NCI-H1417 treated with DMSO at 0.1 percent for 48 hours (cell line): Measurements from ENCODE around the gene PACSIN1.
"Not testable (repeated sequence)": the region's sequence is repeated elsewhere in the genome, so short reads cannot be mapped to it uniquely, and the experiment has no call there.

ENCODE experiments used
- DNase-seq: peaks from one replicate; lab custom pipeline; 2025; lab: John Stamatoyannopoulos, UW

PACSIN1 gene

DNA sequence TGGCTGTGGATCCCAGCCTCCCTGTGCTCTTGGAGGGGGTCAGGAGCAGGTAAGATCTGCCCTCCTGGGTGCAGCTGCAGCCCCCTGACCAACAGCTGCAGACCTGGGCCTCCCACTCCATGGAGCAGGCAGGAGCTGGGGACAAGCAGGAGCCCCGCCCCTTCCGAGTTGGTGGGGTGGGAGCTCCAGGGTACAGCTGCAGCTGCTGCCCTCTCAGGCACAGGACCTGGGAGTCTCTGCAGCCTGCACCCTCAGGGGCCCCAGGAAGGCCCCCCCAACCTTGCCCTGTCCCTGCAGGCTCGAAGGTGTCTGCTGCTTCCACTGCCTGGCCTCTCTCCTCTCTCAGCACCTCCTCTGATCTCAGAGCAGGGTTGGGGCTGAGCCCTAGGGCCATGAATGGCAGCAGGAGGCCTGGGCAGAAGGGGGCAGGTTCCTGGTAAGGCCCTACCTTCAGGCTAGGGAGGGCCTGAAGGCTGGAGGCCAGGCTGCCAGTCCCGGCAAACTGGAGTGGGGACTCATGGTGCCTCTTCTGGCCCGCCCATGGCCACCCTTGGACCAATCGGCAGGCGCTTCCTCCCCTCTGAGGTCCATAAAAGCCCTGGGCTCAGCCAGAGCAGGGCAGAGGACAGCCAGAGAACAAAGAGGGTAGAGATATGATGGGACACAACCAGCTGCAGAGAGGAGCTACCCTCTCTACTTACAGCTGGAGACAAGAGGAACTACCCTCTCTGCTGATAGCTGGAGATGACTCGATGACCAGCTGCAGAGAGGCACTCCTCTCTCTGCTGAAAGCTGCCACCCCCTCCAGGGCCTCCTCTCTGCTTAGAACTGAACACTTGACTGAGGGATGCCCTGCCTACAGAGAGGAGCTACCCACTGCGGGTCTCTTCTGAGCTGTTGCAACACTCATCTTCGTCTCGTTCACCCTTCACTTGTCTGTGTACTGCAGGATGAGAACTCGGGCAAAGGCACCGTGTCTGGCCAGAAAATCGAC lies 7.8 kb upstream of the PACSIN1 start:
- DNase-seq = no peak

DNA sequence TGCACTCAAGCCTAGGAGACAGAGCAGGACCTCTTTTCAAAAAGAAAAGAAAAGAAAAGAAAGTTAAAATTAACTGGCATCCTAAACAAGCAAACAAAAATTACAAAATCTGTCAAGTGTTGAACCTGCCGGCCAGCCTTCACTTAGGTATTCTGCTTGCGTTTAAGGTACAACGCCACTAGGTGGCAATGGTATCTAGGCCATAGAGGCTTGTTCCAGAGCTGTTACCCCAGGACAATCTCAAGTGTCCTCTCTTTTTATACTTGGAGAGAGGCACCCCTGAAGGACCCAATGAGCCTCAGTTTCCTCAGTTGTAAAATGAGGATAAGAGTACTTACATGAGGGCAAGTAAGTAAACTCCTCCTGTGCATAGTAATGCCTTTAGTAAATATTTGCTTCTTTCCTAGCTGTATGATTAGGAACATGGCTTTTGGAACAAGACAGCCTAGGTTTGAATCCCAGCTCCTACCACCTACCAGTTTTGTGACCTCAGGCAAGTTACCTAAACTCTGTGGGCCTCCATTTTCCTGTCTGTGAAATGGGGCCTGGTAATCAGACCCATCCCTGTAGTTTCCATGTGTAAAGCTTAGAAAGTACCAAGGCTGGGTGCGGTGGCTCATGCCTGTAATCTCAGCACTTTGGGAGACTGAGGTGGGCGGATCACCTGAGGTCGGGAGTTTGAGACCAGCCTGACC lies 5.8 kb upstream of the PACSIN1 start:
- DNase-seq = no peak

DNA sequence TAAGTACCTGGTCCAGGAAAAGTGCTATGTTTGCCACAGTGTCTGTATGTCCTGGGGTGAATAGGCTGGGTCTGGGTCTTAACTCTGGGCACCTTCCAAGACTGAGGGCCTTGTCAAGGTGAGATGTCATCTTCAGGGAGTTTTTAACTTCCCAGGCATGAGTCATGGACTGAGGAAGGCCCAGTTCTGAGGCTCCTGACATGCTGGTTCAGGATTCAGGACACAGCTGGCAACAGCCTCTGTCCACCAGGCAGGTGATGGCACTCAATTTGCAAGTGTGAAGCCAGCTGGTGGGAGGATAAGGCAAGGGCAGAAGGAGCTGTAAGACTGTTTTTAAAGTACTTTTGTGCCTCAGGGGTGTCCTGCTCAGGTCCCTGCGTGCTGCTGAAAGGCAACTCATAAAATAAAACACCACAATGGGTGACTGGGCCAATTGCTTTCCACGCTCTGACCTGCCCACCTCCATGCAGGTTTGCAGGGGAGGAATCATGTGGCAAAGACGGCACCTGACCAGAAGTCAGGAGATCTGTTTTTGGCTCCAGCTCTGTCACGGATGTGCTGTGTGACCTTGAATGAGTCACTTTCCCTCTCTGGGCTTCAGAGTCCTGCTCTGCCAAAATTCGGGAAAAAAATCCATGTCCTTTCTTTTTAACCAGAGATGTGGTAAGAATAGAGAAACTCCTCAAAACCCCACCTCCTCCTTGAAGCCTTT lies 4.9 kb upstream of the PACSIN1 start:
- no peak for DNase-seq

DNA sequence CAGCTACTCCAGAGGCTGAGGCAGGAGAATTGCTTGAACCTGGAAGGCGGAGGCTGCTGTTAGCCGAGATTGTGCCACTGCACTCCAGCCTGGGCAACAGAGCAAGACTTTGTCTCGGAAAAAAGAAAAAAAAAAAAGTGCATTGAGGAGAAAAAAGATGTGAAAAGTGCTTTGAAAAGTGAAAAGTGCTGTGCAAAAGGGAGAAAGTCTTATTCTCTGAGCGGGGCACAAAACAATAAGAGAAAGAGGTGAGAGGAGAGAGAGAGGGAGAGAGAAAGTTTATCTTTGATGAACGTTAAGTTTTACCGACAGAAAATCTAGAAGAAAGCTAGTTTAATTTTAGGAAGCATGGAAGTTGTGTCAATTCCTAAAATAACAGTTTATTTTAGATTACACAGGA lies 3.9 kb upstream of the PACSIN1 start:
- DNase-seq = no peak

GRCh38 chr6:34462551-34462971 lies 3.3 kb upstream of the PACSIN1 start:
- DNase-seq = peak; percentile 24

- no peak for DNase-seq
These were observed 2.6 kb upstream of the PACSIN1 start for GRCh38 chr6:34463299-34463698.

DNA sequence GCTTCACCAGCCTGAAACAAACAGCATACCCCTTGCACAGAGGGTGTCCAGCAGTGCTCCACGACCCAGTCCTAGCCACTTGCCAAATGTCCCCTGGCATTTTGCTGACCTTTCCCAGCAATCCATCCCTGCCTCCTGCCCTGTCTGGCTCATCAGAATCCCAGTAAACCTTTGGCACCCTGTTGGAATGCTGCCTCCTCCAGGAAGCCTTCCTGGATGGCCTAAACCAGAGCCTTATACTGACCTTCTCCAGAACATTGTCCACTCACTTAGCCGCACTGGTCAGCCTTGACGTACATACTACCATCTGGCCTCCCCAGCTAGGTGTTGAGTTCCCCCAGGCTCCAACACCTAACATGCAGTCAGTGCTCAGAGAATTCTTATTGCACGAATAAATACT lies 2.0 kb upstream of the PACSIN1 start:
- DNase-seq = no peak

DNA sequence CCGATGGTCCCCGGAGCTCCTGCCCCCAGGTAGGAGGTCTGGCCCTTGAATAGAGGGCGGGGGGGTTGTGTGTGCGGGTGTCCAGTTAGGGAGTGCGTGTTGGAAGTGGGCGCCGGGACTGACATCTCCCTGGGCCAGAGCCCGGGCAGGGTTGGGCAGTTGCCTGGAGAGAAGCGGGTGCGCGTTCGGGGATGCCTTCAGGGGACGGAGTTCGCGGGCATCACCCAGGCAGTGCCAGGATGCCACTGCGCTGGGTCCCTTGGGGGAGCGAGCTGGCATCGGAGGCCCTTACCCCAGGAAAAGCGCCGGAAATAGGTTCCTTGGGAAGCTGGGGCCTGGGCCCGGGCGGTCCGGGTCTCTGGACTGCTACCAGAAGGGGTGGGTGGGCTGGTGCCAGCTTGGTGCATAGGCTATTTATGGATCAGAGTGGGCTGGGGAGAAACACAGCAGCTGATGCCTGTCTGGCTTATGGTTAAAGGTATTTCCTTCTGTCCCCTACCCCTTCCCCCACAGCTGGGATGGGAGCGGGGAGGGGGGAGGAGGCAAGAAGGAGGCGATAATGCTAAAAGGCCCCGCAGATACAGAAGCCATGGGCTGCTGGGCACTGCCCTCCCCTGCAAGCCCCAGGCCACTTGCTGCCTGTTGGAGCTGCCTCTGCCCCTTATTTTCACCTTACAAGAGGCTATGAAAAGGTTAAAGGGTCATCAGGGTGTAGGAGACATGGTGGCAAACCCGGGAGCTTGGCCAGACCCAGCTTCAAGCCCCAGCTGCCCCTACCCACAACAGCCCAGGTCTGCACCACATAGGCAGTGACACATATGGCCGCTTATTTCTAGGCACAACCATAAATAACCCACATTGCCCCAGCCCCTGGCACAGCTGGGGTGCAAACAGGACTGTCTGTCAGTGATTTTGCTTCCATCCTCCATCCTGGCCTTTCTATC lies 638 bp downstream of the PACSIN1 start:
- DNase-seq = no peak

GRCh38 chr6:34468378-34468892 lies 2.6 kb downstream of the PACSIN1 start:
- no peak for DNase-seq

- DNase-seq = no peak
These were observed 3.6 kb downstream of the PACSIN1 start for GRCh38 chr6:34469499-34469898.

DNA sequence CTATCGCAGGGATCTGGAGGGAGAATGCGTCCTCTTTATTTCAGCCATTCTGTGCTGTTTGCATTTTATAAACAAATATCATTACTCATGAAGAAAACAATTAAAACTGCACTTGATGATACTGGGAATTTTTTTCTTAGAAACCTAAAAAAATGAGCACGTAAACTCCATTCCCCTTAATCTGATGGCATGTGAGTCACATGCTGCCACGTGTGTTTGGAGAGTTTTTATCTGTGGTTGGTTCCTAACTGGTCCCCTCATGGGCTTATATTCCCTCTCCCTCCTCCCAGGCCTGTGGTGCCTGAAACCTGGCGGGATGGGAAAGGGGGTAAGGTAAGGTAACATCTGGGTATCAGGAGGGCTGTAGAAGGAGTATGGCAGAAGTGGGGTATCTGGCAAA lies 6.5 kb downstream of the PACSIN1 start:
- DNase-seq = no peak

DNA sequence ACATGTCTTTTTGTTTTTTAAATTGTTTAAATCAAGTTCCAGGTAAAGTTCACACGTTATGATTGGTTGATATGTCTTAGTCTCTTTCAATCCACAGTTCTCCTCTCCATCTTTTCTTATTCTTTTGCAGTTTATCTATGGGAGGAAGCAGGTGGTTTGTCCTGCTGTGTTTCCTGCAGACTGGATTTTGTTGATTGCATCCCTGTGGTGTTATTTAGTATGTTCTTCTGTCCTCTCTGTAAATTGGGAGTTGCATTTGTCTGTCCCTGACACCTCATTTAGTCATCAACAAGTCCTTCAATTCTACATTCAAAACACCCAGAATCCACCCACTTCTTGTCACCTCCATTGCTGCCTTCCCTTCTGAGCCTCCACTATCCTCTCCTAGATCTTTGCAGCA lies 8.1 kb downstream of the PACSIN1 start:
- DNase-seq = no peak

- no peak for DNase-seq
These were observed 8.9 kb downstream of the PACSIN1 start for GRCh38 chr6:34474754-34475153.

GRCh38 chr6:34475238-34475682 lies 9.4 kb downstream of the PACSIN1 start:
- DNase-seq = no peak

- no peak for DNase-seq
These were observed 10.0 kb downstream of the PACSIN1 start for GRCh38 chr6:34475767-34476328.

DNA sequence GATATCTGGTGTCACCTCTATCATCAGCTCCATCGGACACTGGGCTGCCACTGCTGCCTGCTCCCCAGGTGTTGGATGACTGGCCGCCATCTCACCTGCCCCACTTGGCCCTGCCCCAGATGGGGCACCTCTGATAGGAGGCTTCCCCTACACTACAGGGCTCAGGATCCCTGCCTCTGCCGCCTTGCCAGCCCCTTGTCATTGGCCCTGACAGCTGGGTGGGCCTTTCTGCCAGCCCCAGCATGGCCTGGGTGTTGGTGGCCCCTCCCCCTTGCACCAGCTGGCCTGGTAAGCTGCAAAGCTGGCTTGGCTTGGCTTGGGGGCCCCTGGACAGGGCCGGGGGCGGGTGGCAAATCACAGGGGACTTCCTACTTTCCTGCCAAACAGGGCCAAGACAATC lies 10.6 kb downstream of the PACSIN1 start:
- no peak for DNase-seq

DNA sequence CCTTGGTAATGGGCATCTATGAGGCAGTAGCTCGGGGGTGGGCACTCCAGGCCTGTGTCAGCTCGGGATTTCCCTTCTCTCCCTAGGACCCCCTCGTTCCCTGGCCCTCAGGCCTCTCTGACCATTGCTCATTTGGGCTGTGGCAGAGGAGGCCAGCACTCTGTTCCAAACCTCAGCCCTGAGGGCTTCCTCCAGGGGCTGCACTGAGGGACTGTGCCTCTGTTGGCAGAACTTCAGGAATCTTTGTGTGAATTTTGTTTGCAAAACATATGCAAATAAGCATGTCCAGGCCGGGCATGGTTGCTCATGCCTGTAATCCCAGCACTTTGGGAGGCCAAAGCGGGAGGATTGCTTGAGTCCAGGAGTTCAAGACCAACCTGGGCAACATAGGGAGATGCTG lies 11.0 kb downstream of the PACSIN1 start:
- no peak for DNase-seq

GRCh38 chr6:34478796-34479195 lies 12.9 kb downstream of the PACSIN1 start:
- no peak for DNase-seq

DNA sequence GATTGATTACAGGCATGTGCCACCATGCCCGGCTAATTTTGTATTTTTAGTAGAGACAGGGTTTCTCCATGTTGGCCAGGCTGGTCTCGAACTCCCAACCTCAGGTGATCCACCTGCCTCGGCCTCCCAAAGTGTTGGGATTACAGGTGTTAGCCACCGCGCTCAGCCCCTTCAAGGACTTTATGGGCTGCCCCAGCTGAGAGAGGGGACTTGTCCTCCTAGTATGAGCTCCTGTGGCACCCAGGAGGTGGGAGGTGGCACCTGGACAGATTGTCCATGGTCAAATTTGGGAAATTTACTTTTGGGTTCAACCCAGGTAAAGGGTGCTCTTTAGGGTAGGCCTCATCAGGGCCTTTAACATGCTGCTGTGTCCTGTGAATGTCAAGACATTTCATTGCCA lies 17.9 kb downstream of the PACSIN1 start:
- DNase-seq = not testable (repeated sequence)

- DNase-seq = no peak
These were observed 18.5 kb downstream of the PACSIN1 start for GRCh38 chr6:34484391-34484790.

GRCh38 chr6:34484899-34485298 lies 19.0 kb downstream of the PACSIN1 start:
- DNase-seq = peak; percentile 78
